GM23338 (cell line): Measurements from ENCODE around the gene NKX3-2.

Source experiments
- EZH2 ChIP-seq: fragments of 200-600 bp; sonication (generic); IDR thresholded peaks from one replicate; pipeline ENCODE4 v1.8.0; 2017; ENCODE audit warnings: antibody characterized with exemption, mild to moderate bottlenecking, low read depth; ENCODE audit not compliant: unreplicated experiment
- EZH2phosphoT487 ChIP-seq: fragments of 200-600 bp; sonication (generic); IDR thresholded peaks from one replicate; pipeline ENCODE4 v1.8.1; 2018; ENCODE audit warnings: antibody characterized with exemption; ENCODE audit not compliant: unreplicated experiment
- POLR2AphosphoS5 ChIP-seq: IDR thresholded peaks from 2 replicates; pipeline ENCODE4 v1.6.1; 2016; ENCODE audit warnings: antibody characterized with exemption, low read depth
- STAT1 ChIP-seq: IDR thresholded peaks from one replicate; pipeline ENCODE4 v1.6.1; 2016; ENCODE audit warnings: antibody characterized with exemption; ENCODE audit not compliant: unreplicated experiment
- TF ChIP-seq, protein P1 (sequence below), 2 experiments: fragments of 200-600 bp in 1 of 2; sonication (generic) in 1 of 2; conservative IDR thresholded peaks; 2 replicates each; pipeline versions ENCODE4 v1.5.1 to v1.6.1; 2016 to 2017; ENCODE audit warnings: antibody characterized with exemption in 2 of 2, low read depth in 2 of 2, mild to moderate bottlenecking in 2 of 2, moderate library complexity in 1 of 2

DNA sequence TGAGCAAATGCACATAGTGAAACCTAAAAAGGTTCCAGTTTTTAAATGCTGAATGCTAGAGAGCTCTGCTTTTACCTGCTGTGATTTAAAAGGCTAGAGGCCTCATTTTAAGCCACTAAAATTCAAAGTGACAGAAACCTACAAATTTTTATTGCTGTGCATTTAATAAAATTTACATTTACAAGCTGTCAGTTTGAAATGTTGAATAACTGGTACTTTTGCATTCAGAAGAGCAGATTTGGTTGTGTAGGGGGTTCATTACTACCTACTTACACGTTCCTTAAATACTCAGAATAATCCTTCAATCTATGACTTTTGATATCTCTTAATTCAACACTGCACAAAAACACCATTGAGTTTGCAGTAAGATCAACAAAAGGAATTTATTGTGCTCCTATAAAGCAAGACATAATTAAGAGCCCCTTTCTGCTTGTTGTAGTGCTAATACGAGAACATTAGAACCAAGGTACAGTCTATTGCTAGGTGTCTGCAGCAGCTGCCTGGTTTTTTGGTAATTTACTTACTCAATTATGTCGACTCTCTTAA, 27.9 kb downstream of the NKX3-2 start:
- TF ChIP-seq, protein P1, sequence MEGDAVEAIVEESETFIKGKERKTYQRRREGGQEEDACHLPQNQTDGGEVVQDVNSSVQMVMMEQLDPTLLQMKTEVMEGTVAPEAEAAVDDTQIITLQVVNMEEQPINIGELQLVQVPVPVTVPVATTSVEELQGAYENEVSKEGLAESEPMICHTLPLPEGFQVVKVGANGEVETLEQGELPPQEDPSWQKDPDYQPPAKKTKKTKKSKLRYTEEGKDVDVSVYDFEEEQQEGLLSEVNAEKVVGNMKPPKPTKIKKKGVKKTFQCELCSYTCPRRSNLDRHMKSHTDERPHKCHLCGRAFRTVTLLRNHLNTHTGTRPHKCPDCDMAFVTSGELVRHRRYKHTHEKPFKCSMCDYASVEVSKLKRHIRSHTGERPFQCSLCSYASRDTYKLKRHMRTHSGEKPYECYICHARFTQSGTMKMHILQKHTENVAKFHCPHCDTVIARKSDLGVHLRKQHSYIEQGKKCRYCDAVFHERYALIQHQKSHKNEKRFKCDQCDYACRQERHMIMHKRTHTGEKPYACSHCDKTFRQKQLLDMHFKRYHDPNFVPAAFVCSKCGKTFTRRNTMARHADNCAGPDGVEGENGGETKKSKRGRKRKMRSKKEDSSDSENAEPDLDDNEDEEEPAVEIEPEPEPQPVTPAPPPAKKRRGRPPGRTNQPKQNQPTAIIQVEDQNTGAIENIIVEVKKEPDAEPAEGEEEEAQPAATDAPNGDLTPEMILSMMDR (conservative IDR thresholded peaks at IDR 0.05; ENCODE audit: low read depth in 2 of 2): no peak
- TF ChIP-seq STAT1 (no peak), POLR2AphosphoS5 (no peak), EZH2phosphoT487 (no peak), EZH2 (no peak)
